HK-2 (cell line): ENCODE measurements around the gene GPR180.
A peak's percentile ranks its signal among the peaks of the same experiment; 100 is the strongest.

Experiments used
- DNase-seq: peaks from one replicate; pipeline ENCODE4 v3.0.0-alpha.2; 2018; ENCODE audit not compliant: unreplicated experiment

Gene GPR180

GRCh38 chr13:94601446-94602431 lies at the start of gene GPR180:
Gene GPR180 (plus strand): TSS chr13:94601857. CDS start chr13:94601928, 71 bp downstream.
- DNase-seq = peak; percentile 89

GRCh38 chr13:94552095-94552494 lies 49.6 kb upstream of the GPR180 start:
- no peak for DNase-seq

GRCh38 chr13:94553766-94554165 lies 47.9 kb upstream of the GPR180 start:
- no peak for DNase-seq

GRCh38 chr13:94556041-94556440 lies 45.6 kb upstream of the GPR180 start:
- no peak for DNase-seq

- no peak for DNase-seq
Observed at GRCh38 chr13:94556621-94557020, 45.0 kb upstream of the GPR180 start.

- DNase-seq = no peak
Observed at GRCh38 chr13:94557684-94558235, 43.9 kb upstream of the GPR180 start.

GRCh38 chr13:94558716-94559115 lies 42.9 kb upstream of the GPR180 start:
- DNase-seq = no peak

- DNase-seq = no peak
Observed at GRCh38 chr13:94559222-94559795, 42.3 kb upstream of the GPR180 start.

- no peak for DNase-seq
Observed at GRCh38 chr13:94560116-94560515, 41.5 kb upstream of the GPR180 start.

- DNase-seq = no peak
Observed at GRCh38 chr13:94561126-94561525, 40.5 kb upstream of the GPR180 start.

- no peak for DNase-seq
Observed at GRCh38 chr13:94567581-94567980, 34.1 kb upstream of the GPR180 start.

GRCh38 chr13:94568443-94568842 lies 33.2 kb upstream of the GPR180 start:
- DNase-seq = no peak

GRCh38 chr13:94569615-94570014 lies 32.0 kb upstream of the GPR180 start:
- no peak for DNase-seq

- no peak for DNase-seq
Observed at GRCh38 chr13:94579063-94579462, 22.6 kb upstream of the GPR180 start.

GRCh38 chr13:94583926-94584325 lies 17.7 kb upstream of the GPR180 start:
- no peak for DNase-seq

- DNase-seq = no peak
Observed at GRCh38 chr13:94585543-94586101, 16.0 kb upstream of the GPR180 start.

- no peak for DNase-seq
Observed at GRCh38 chr13:94586371-94586770, 15.3 kb upstream of the GPR180 start.

- no peak for DNase-seq
Observed at GRCh38 chr13:94588541-94588940, 13.1 kb upstream of the GPR180 start.

GRCh38 chr13:94590744-94591143 lies 10.9 kb upstream of the GPR180 start:
- DNase-seq = no peak

- peak; percentile 18 for DNase-seq
Observed at GRCh38 chr13:94595001-94595949, 6.4 kb upstream of the GPR180 start.

GRCh38 chr13:94595950-94596574 lies 5.6 kb upstream of the GPR180 start, which contains the start of gene TGDS:
Gene TGDS (minus strand): TSS chr13:94596152. CDS start chr13:94596136, 16 bp downstream.
- DNase-seq = peak; percentile 80
